NCI-H1048 (cell line): ENCODE measurements around the gene ZNF384.
A peak's percentile ranks its signal among the peaks of the same experiment; 100 is the strongest.

ENCODE experiments used
- DNase-seq: peaks from one replicate; lab custom pipeline; 2025; lab: John Stamatoyannopoulos, UW

ZNF384 gene

GRCh38 chr12:6699259-6699988, 10.2 kb upstream of the ZNF384 start:
- no peak for DNase-seq

- DNase-seq, result no peak
Observed at GRCh38 chr12:6698352-6699046, 9.3 kb upstream of the ZNF384 start.

GRCh38 chr12:6697584-6698351, 8.6 kb upstream of the ZNF384 start:
- DNase-seq, result no peak

DNA sequence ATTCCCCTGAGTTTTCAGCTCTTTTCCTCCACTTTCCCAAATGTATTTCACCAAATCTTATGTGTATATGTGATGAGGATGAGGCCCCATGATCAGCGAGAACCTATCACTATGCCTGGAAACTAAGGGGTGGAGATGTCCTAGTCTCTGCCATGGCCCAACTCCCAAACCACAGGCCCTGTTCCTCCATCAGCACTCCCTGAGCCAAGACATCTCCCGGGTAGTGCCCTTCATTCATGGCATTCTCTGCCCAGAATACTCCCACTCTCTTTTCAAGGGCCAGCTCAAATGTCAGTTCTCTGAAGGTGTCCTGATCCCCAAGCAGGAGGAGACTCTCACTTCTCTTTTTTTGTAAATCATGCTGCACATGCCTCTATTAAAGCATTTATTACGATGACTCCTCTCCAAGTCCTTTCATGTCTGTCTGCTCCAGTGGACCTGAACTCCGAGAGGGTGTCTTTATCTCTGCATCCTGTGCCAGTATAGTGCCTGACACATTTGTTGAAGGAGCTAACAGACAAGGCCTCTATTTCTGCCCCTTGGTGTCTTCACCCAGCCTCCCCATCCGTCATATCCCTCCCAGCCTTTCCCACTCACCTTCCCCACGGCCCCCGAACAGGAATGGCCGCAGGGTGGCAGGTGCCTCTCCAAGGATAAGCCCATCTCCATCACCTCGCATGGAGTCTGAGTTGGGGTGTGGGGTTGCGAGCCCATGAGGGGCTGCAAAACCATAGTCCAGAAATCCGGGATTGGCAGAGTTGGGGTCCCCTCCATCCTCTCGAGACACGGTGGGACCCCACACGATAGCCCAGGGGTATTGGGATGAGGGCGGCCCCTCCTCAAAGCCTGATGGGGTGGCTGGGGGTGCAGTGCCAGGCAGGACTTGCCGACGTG, 7.8 kb upstream of the ZNF384 start:
- no peak for DNase-seq

- DNase-seq, result no peak
Observed at GRCh38 chr12:6695313-6696045, 6.3 kb upstream of the ZNF384 start.

DNA sequence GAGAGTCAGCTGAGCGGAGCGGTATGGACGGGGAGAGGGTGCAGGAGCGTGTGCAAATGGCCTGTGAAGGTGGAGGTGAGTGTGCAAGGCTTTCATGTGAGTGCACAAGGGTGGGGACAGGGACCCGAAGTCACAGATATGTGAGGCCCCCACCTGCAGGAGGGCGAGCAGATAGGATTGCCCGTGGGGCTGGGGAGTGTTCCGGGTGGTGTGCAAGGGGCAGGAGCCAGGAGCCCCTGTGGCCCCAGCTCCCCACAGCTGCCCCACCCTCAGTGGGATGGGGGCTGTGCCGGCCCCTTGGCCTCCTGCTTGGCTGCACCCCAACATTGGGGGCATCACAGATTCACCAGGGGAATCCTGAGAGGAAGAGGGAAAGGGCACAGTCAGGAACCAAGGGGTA, 5.5 kb upstream of the ZNF384 start:
- no peak for DNase-seq

DNA sequence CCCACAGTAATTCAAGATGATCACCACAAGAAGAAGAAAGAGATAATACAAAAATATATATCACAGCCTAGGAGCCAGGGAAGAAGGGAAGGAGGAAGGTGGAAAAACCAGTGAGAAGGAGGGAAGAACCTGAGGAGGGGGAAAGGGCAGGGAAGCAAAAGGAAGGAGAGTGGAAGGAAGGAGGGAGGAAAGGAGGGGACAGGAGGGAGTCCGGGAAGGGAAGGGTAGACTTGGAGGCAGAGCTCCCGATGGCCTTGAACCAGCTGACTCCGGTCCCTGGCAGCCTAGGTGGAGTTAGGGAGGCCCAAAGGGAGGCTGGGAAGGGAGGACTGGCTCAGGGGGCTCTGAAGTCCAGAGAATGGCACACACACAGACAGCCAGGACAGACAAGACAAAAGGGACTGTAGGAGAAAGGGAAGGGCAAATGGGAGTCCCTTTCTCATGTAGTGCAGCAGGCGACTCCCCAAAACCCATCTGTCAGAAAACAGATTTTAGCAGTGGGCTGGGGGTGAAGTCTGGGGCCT, 4.7 kb upstream of the ZNF384 start:
- DNase-seq, result no peak

GRCh38 chr12:6692888-6693287, 3.7 kb upstream of the ZNF384 start:
- no peak for DNase-seq

DNA sequence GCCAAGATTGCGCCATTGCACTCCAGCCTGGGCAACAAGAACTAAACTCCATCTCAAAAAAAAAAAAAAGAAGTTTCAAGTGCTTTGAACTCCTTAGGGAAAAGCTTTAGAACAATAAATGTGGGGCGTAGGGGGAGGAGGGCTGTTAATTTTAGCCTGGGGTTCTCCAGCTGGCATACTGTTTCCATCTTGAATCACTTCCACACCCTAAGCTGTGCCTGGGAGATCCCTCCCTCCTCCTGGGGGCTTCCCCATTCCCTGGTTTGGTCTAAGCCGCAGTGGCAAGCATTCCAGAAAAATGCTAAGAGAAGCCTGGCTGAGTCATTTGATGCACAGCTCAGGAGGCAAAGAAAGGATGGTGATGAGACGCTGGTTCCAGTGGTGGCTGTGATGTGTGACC, 2.3 kb upstream of the ZNF384 start:
- no peak for DNase-seq

DNA sequence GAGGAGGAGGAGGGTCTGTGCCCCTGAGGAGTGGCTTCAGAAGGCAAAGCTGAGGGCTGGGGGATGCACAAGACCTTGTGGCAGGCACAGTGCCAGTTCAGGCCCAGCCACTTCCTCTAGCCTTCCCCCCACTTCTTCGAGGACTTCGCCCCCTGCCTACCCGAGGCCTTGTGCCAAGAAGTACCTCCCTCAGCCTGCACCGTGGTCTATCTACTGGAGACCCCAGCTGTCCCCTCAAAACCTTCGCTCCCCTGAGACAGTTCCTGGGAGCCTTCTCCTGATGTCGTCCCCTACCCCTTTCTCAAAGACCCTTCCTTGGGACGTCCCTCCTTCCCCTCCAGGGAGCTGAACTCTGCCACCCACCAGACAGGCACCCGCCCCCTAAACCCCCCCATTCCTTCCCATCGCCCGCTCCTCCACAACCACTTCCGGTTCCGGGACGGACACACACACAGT, 604 bp downstream of the ZNF384 start:
- no peak for DNase-seq

- no peak for DNase-seq
Observed at GRCh38 chr12:6685814-6686213, 3.4 kb downstream of the ZNF384 start.

- DNase-seq, result no peak
Observed at GRCh38 chr12:6684609-6685008, 4.6 kb downstream of the ZNF384 start.

- no peak for DNase-seq
Observed at GRCh38 chr12:6676962-6677361, 12.2 kb downstream of the ZNF384 start.

DNA sequence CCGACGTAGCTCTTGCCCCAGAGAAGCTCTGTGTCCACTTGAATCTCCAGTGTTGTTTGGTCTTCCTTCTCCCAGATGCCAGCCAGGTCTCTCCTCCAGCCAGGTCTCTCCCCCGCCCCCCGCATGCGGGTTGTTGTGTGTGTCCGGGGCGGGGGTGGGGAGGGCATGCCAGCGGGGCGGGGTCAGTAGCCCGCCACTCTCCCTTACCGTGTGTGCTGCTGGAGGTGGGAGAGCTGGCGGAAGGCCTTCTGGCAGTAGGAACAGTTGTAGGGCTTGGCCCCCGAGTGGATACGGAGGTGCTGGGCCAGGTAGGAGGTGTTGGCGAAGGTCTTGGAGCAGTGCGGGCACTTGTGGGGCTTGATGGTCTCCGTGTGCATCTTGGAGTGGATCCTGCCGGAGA, 17.0 kb downstream of the ZNF384 start:
- no peak for DNase-seq

GRCh38 chr12:6667559-6668210, 21.5 kb downstream of the ZNF384 start:
- DNase-seq, result no peak

- no peak for DNase-seq
Observed at GRCh38 chr12:6666211-6666610, 23.0 kb downstream of the ZNF384 start.

DNA sequence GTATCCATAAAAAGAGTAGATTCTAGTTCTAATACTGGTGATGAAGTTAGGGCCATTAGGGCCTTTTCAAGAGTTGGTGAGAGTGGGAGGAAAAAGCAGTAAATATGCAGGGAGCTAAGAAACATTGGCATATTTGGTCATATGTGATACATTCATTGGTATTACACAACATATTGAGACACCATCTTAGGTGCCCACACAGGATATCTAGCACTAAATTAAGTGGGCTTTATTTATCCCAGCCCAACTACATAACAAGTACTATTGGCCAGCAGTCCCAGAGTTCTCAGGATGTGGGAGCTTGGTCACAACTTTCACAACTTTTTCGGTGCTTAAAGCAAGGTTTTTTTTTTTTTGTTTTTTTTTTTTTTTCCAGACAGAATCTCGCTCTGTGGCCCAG, 24.3 kb downstream of the ZNF384 start:
- DNase-seq, result no peak

DNA sequence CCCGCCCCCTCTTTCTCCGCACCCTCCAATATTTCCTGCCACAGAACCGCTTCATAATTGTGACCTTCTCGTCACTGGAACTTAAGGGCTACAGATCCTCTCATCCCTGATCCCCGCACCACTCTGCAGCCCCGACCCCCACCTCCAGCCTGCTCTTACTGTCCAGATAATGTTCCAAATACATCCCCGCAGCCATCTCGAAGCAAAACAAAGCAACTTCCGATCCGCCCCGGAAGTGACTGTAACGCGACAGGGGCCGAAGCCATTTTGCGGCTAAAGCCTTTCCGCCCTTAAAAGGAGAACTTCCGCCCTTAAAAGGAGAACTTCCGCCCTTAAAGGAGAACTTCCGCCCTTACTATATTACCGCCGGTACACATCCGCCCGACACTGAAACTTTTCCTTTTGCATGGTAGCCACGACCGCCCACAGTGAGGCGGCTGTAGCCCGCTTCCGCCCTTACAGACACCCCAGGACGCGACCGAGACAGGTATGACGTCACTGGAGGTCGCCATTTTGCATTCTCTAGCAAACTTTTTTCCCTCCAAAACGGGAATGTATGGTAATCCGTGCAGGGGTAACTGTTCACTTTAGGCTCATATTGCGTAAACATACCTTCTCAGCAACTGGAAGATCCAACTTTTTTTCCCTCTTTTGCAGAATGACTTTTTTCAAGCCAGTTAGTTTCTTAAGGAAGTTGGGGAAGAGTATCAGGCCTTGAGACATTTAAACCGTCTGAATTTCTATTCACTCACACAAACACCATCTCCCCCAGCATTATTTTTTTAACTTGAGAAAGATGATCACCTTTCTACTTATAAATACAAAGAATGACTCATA, 26.1 kb downstream of the ZNF384 start, which contains the start of gene ING4:
Gene ING4 (minus strand): TSS at position 214 of the 837 bp plus-strand sequence. CDS start 18 bp downstream, at position 196.
- peak; percentile 99 for DNase-seq

- DNase-seq, result no peak
Observed at GRCh38 chr12:6662602-6662905, 26.6 kb downstream of the ZNF384 start.

DNA sequence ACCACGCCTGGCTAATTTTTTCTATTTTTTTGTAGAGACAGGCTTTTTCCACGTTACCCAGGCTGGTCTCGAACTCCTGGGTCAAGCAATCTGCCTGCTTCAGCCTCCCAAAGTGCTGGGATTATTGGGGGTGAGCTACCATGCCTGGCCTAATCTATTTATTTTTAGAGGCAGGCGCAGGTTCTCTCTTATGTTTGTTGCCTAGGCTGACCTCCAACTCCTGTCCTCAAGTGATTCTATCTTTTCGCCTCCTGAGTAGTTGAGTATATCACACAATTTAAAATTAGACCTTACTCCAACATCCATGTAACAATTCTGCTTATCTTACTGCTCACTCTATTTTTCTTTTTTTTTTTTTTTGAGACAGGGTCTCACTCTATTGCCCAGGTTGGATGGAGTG, 35.2 kb downstream of the ZNF384 start:
- DNase-seq, result no peak
